H1 (cell line): Measurements from ENCODE around the gene CD164L2. TPM values are rescaled to one million over a fixed set of nuclear protein-coding genes. Genes with fewer than 3 reads are reported as not detected.

ENCODE experiments used
- CREB1 ChIP-seq: IDR thresholded peaks from 2 replicates; pipeline ENCODE4 v1.6.1; 2012; ENCODE audit warnings: inconsistent platforms
- GABPA ChIP-seq: IDR thresholded peaks from 2 replicates; pipeline ENCODE4 v1.6.1; 2011; ENCODE audit warnings: mild to moderate bottlenecking, low read length, moderate library complexity, borderline replicate concordance; ENCODE audit not compliant: insufficient read depth
- PHF8 ChIP-seq: fragments of 200-600 bp; sonication (generic); conservative IDR thresholded peaks from 2 replicates; pipeline ENCODE4 v1.7.1; 2012; ENCODE audit warnings: low read depth, mild to moderate bottlenecking, inconsistent platforms, low read length, moderate library complexity
- RFX5 ChIP-seq: IDR thresholded peaks from 2 replicates; pipeline ENCODE4 v1.6.1; 2011; ENCODE audit warnings: low read depth, low read length, improper control_type of control experiment, borderline replicate concordance
- SIN3A ChIP-seq, 2 experiments: IDR thresholded peaks in 1 of 2; conservative IDR thresholded peaks in 1 of 2; 2 replicates each; pipeline ENCODE4 v1.6.1; 2011 to 2012; ENCODE audit warnings: low read length in 2 of 2, improper control_type of control experiment in 1 of 2, low read depth in 1 of 2, mild to moderate bottlenecking in 1 of 2
- SP4 ChIP-seq: IDR thresholded peaks from 2 replicates; pipeline ENCODE4 v1.6.1; 2012; ENCODE audit warnings: low read length, inconsistent platforms
- polyA plus RNA-seq, 7 experiments: library from polyadenylated mRNA; depleted of rRNA in 3 of 7; stranded (reverse) in 5 of 7; unstranded in 2 of 7; fragments of >200 nt in 5 of 7; fragments of 200-250 nt in 2 of 7; gene quantifications; 1 replicate in 5 of 7; 2 replicates in 1 of 7; 4 replicates in 1 of 7; pipeline versions ENCODE4 v1.2.1 to v1.2.3, GENCODE V29; 2011 to 2013; ENCODE audit warnings: missing spikeins in 2 of 7, mixed read lengths in 2 of 7
- total RNA-seq: library from RNA; stranded (reverse); fragmentation: NEBNext Ultra II Directional; extraction: Animal tissue kit (Norgen Biotek cat#: 25700); gene quantifications from 2 replicates; pipeline ENCODE4 v1.2.1, GENCODE V29; 2021
- TF ChIP-seq, protein P1 (sequence below): IDR thresholded peaks from 2 replicates; pipeline ENCODE4 v1.6.1; 2012; ENCODE audit warnings: inconsistent platforms

CD164L2 gene
- total and polyA plus RNA-seq, 2 of the 8 experiments (the other 6 are each of a cell fraction or from before 2014, with no cell fraction given) = 3.3 TPM

DNA sequence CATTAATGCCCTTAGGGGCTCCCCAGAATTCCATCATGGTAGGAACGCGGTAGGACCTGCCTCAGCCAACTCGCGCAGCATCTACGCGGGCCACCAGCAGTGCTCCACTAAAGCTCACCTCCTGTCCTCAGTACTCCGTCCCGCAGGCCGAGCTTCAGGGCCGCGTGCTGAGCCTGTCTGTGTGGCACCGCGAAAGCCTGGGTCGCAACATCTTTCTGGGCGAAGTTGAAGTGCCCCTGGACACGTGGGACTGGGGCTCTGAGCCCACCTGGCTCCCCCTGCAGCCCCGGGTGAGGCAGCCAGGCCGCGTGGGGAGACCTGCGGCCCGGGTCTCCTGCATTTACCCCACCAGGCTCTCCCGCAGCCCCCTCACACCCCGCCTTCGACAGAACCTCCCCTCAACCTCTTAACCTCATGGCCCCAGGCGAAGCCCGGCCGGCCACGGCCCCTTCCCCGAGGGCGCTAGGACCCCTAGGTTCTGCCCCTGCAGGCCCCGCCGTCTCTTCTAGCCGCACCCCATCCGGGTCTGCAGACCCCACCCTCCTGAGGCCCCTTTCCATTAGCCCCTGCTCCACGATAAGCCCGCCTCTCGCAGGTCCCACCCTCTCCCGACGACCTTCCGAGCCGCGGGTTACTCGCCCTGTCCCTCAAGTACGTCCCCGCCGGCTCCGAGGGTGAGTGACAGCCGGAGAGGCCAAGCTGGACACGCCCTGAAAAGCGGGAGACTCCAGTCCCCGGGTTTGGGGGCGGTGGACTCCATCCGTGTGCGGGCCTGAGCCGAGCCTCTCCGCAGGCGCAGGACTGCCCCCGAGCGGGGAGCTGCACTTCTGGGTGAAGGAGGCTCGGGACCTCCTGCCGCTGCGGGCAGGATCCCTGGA lies 32.2 kb downstream of the CD164L2 start (continued):
- TF ChIP-seq PHF8 (peak; percentile 26; the same call in 1 of the 2 replicates), CREB1 (peak; percentile 66), SIN3A (conservative IDR thresholded peaks at IDR 0.05 in 1 of 2, IDR thresholded peaks at IDR 0.05 in 1 of 2; ENCODE audit: low read depth in 1 of 2, low read length in 2 of 2) (0 out of 4 replicates have a peak, but pooled peaks of 1 of the 2 experiments have one; percentile 40), SP4 (peak; percentile 96), GABPA (no peak), RFX5 (no peak)
- TF ChIP-seq, protein P1, sequence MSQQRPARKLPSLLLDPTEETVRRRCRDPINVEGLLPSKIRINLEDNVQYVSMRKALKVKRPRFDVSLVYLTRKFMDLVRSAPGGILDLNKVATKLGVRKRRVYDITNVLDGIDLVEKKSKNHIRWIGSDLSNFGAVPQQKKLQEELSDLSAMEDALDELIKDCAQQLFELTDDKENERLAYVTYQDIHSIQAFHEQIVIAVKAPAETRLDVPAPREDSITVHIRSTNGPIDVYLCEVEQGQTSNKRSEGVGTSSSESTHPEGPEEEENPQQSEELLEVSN = peak; percentile 95
- TF ChIP-seq, all 59 proteins: peak for 10
